ENCODE data around the gene RIT2. TPM values are rescaled to one million over a fixed set of nuclear protein-coding genes. Genes with fewer than 3 reads are reported as not detected.

RIT2 gene
- total and polyA plus RNA-seq, 9 donors = not detected

DNA sequence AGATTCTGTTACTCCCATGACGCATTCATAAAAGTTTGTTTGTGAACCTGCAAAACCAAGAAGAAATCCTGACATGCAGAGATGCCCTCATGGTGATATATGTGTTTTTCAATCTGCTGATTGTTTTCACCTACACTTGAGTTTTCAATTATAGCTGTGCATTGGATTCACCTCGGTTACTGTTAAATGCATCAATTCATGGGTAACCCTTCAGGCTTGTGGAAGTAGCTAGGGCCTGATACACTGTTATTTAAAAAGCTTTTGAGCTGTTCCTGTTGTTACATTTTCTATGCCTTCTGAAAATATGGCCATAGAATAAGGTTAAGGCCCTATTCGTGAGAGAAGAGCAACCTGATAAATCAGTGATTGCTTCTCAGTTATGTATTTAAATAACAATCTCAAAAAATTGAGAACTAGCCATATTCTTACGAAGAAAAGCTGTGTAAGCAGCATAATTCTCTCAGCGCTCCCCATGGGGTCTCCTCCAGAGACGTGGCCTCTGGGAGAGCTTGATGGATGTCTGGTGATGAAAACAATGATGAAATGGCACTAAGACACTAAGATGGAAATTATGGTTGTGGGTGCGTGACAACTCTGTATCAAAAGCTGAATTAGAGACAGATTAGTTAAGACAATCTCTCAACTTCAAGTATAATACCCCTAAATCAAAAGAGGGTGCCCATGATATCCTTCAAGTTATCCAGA is 60.5 kb downstream of the RIT2 start:
- no peaks in the 10 kb centered on the region for H3K9me3 ChIP-seq
- no peaks in the 10 kb centered on the region for H3K4me1 ChIP-seq (ENCODE audit: insufficient read depth)
- TF ChIP-seq EP300 (IDR thresholded peaks at IDR 0.05) (no peak), POLR2A (IDR thresholded peaks at IDR 0.05) (no peak)
- TF ChIP-seq, protein P1, sequence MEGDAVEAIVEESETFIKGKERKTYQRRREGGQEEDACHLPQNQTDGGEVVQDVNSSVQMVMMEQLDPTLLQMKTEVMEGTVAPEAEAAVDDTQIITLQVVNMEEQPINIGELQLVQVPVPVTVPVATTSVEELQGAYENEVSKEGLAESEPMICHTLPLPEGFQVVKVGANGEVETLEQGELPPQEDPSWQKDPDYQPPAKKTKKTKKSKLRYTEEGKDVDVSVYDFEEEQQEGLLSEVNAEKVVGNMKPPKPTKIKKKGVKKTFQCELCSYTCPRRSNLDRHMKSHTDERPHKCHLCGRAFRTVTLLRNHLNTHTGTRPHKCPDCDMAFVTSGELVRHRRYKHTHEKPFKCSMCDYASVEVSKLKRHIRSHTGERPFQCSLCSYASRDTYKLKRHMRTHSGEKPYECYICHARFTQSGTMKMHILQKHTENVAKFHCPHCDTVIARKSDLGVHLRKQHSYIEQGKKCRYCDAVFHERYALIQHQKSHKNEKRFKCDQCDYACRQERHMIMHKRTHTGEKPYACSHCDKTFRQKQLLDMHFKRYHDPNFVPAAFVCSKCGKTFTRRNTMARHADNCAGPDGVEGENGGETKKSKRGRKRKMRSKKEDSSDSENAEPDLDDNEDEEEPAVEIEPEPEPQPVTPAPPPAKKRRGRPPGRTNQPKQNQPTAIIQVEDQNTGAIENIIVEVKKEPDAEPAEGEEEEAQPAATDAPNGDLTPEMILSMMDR (IDR thresholded peaks at IDR 0.05) = no peak
- 85 to 91% (median 88%) methylated on average over 7 of the region's 7 CpGs for WGBS, 3 donors
- DNase-seq = no peak
- H3K27me3 ChIP-seq = no peaks in the 10 kb centered on the region
- no peak overlapping the region for H3K4me3 ChIP-seq
- H3K36me3 ChIP-seq = no peaks in the 10 kb centered on the region
- intact Hi-C loops (cut with DNase I) = no loop called here
- no peak overlapping the region for H3K27ac ChIP-seq

DNA sequence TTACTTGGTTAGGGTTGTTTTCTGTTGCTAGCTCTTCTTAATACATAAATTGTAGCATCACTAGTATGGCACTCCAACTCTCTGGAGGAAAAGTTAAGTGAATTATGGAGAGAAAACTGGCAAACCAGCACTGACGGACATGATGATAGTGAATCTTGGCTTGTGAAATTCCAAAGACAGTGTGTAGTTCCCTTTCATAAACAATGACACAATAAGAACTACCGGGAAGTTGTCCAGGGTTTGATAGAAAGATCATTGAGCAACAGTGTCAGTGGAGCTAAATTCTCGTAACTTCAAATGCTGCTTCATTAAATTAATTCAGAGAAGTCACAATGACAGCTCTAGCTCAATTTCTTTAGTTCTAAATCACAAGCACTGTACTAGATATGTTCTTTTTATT is 66.5 kb downstream of the RIT2 start:
- no peak for DNase-seq
- TF ChIP-seq POLR2A (IDR thresholded peaks at IDR 0.05) = no peak
- TF ChIP-seq EP300 (IDR thresholded peaks at IDR 0.05) = no peak
- TF ChIP-seq, protein P1 (IDR thresholded peaks at IDR 0.05) = no peak
- intact Hi-C loops (cut with DNase I) = no loop called here
- no peaks in the 10 kb centered on the region for H3K4me1 ChIP-seq (ENCODE audit: insufficient read depth)
- no peaks in the 10 kb centered on the region for H3K36me3 ChIP-seq
- WGBS, 3 donors = 54 to 63% (median 58%) methylated on average over 3 of the region's 3 CpGs
- H3K27ac ChIP-seq = no peak overlapping the region
- no peak overlapping the region for H3K4me3 ChIP-seq
- no peaks in the 10 kb centered on the region for H3K9me3 ChIP-seq
- H3K27me3 ChIP-seq = no peaks in the 10 kb centered on the region

DNA sequence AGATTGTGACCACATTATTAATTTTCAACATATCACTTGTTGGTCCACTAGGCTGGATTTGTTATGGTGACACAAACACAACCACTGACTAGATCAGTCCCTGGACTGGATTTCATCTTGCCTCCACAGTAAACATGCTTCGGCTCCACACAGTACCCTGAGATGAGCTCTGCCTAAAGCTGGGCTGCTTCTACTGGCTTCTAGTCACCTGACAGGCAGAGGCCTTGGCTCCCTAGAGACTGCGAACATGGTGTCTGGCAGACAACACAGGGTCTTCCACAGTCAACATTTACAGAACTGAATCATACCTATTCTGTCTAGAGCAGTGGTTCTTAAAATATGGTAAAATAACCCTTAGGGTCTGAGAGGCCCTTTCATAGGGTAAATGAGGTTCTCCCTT is 69.2 kb downstream of the RIT2 start:
- H3K27ac ChIP-seq = no peak overlapping the region
- intact Hi-C loops (cut with DNase I) = no loop called here
- 40 to 73% (median 43%) methylated on average over 2 of the region's 2 CpGs for WGBS, 3 donors
- no peaks in the 10 kb centered on the region for H3K4me1 ChIP-seq (ENCODE audit: insufficient read depth)
- no peaks in the 10 kb centered on the region for H3K36me3 ChIP-seq
- H3K27me3 ChIP-seq = no peaks in the 10 kb centered on the region
- DNase-seq = no peak
- TF ChIP-seq, protein P1 (IDR thresholded peaks at IDR 0.05) = no peak
- TF ChIP-seq POLR2A (IDR thresholded peaks at IDR 0.05) (no peak), EP300 (IDR thresholded peaks at IDR 0.05) (no peak)
- no peak overlapping the region for H3K4me3 ChIP-seq
- no peaks in the 10 kb centered on the region for H3K9me3 ChIP-seq

DNA sequence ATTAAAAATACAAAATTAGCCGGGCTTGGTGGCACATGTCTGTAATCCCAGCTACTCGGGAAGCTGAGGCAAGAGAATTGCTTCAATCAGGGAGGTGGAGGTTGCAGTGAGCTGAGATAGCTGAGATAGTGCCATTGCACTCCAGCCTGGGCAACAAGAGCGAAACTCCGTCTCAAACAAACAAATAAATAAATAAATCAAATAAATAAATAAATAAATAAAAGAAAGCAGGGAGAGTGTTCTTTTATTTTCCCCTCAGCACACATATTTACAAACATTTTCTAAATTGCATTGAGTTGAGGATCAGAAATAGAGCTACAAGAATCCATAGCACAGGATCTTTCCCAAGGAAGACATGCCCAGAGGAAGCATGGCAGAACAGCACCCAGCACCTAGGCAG is 71.9 kb downstream of the RIT2 start:
- Histone ChIP-seq H3K9me3 (no peaks in the 10 kb centered on the region), H3K4me1 (ENCODE audit: insufficient read depth) (no peaks in the 10 kb centered on the region), H3K27ac (no peak overlapping the region), H3K36me3 (no peaks in the 10 kb centered on the region), H3K27me3 (no peaks in the 10 kb centered on the region), H3K4me3 (no peak overlapping the region)
- 72 to 78% (median 73%) methylated on average over 4 of the region's 4 CpGs for WGBS, 3 donors
- no peak for DNase-seq
- intact Hi-C loops (cut with DNase I) = no loop called here
- TF ChIP-seq POLR2A (IDR thresholded peaks at IDR 0.05) (no peak), EP300 (IDR thresholded peaks at IDR 0.05) (no peak)
- TF ChIP-seq, protein P1 (IDR thresholded peaks at IDR 0.05) = no peak

Measured in ovary (tissue), 9 donors.